Activated B cell treated with CpG ODN at 0.5 μM for 24 hours (primary cell): ENCODE data around the gene KDM4C. TPM values are rescaled to one million over a fixed set of nuclear protein-coding genes. Genes with fewer than 3 reads are reported as not detected.

ENCODE experiments used
- ATAC-seq: fragments of 200-7000 bp; cut with Tn5 transposase; one replicate; pipeline ENCODE4 v1.10.0; 2021; ENCODE audit warnings: low read depth, mild to moderate bottlenecking, moderate library complexity
- CTCF ChIA-PET: fragments of 350-600 bp; sonication (Branson Sonifier 250); formaldehyde crosslinking; loops from one replicate; lab custom pipeline; 2021; ENCODE audit warnings: antibody characterized with exemption; lab: Charles Lee
- POLR2A ChIA-PET: fragments of 350-600 bp; sonication (Branson Sonifier 250); formaldehyde crosslinking; loops from one replicate; lab custom pipeline; 2021; ENCODE audit warnings: antibody characterized with exemption; lab: Charles Lee
- DNase-seq: peaks from one replicate; pipeline ENCODE4 v3.0.0; 2022
- H3K27ac Mint-ChIP-seq: one replicate; pipeline ENCODE4 v1.8.0; 2020; ENCODE audit warnings: mixed read lengths
- H3K27me3 Mint-ChIP-seq: one replicate; pipeline ENCODE4 v1.8.0; 2021; ENCODE audit warnings: mixed read lengths
- H3K36me3 Mint-ChIP-seq: one replicate; pipeline ENCODE4 v1.8.0; 2021; ENCODE audit warnings: low read depth, mixed read lengths
- H3K4me1 Mint-ChIP-seq: one replicate; pipeline ENCODE4 v1.8.0; 2021; ENCODE audit warnings: mixed read lengths
- H3K4me3 Mint-ChIP-seq: one replicate; pipeline ENCODE4 v1.8.0; 2020; ENCODE audit warnings: mild to moderate bottlenecking, mixed read lengths
- H3K9me3 Mint-ChIP-seq: one replicate; pipeline ENCODE4 v1.8.0; 2020; ENCODE audit warnings: mixed read lengths
- CTCF ChIP-seq: fragments of 200-600 bp; IDR thresholded peaks from one replicate; pipeline ENCODE4 v1.8.0; 2022; ENCODE audit warnings: antibody characterized with exemption, mild to moderate bottlenecking
- intact Hi-C: fragments of 100-400 bp; cut with micrococcal nuclease; formaldehyde crosslinking; loops from one replicate; pipeline ENCODE4 v1.15.1; 2024
- total RNA-seq: library from RNA; stranded (reverse); gene quantifications from 2 replicates; pipeline ENCODE4 v1.2.3, GENCODE V29; 2022

Gene KDM4C
- total RNA-seq, 1 donor from 2014 or later: 113 TPM

- Mint-ChIP-seq H3K4me1 (peaks cover 40% of the 10 kb centered on the region), H3K36me3 (peaks cover 68% of the 10 kb centered on the region), H3K27ac (no peak overlapping the region), H3K4me3 (no peak overlapping the region), H3K27me3 (no peaks in the 10 kb centered on the region), H3K9me3 (no peaks in the 10 kb centered on the region)
- ATAC-seq: no peak
- no peak for DNase-seq
- intact Hi-C loops: no loop called here
- CTCF ChIA-PET: no interaction called here
- TF ChIP-seq CTCF: no peak
- POLR2A ChIA-PET: no interaction called here
Observed at GRCh38 chr9:6822696-6823095, 64.9 kb downstream of the KDM4C start.

DNA sequence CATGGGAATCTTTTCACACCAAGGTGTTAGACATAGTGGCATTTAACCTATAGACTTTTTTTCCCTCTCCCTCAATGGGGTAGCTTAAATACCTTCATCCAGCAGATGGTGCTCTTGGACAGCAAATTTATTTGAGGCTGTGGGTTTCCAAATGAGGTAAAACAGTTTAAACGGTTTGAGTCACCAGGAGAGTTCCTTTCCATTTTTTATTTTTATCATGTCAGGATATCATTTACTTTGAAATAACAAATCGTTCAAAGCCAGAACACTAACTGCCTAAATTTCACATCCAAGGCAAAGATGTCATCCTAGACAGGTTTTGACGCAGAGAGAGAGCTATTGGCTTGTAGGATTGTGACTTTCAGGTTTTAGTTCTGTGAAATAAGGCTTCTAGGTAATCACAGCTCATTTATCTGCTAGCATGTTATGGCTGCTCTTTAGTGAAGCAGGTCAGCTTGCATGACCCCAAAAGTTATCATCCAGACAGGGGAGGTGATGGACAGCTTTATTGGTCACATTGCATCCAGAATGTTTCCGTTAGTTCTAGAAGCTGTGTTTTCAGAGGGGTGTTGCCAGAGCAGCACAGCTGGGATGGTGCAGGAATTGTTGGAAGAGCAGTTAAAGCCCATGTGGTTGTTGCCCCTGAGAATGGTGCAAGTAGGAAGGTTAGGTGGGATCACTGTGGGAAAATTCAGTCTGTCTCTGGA lies 69.8 kb downstream of the KDM4C start:
- POLR2A ChIA-PET: interaction anchor here (0.5 to 1.1 kb wide), 5 partner anchors 69 to 292 kb away, joined by 3 to 6 read pairs (median 4); no protein-coding TSS in a partner anchor
- H3K36me3 Mint-ChIP-seq: peaks cover 62% of the 10 kb centered on the region
- ATAC-seq (peak; percentile 42), DNase-seq (no peak)
- CTCF ChIA-PET: interaction anchor here (0.6 to 1.8 kb wide), 27 partner anchors 9 to 746 kb away, joined by 3 to 10 read pairs (median 3); no protein-coding TSS in a partner anchor
- H3K27me3 Mint-ChIP-seq: no peaks in the 10 kb centered on the region
- peaks cover 14% of the 10 kb centered on the region for H3K4me1 Mint-ChIP-seq
- intact Hi-C loops: loop anchor here (1.0 kb wide), 2 partner anchors 225 to 242 kb away; no protein-coding TSS in a partner anchor
- H3K27ac Mint-ChIP-seq: no peak overlapping the region
- H3K9me3 Mint-ChIP-seq: peaks cover 2% of the 10 kb centered on the region
- TF ChIP-seq CTCF: no peak
- H3K4me3 Mint-ChIP-seq: no peak overlapping the region

DNA sequence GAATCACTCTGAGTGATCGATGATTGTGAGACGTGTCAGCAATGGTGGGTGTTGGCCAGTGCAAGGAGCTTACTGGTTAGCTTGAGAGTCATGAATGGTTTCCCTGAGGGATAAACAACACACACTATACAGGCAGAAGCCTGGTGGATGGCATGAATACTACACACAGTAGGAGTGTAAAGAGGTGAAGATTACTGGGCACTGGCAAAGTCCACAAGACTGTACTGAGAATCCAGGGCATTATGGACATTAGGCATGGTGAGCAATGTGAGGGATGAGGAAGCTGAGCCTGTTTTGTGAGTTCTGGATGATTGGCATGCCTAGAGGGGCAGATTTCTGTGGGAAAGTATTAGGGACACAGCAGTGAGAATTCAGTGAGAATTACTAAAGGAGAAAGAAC lies 71.3 kb downstream of the KDM4C start:
- ChIA-PET POLR2A (no interaction called here), CTCF (interaction anchor here (0.7 to 1.0 kb wide), 2 partner anchors 244 to 705 kb away, joined by 3 read pairs; no protein-coding TSS in a partner anchor)
- peak overlapping the region; percentile 3 for H3K27ac Mint-ChIP-seq
- peaks cover 58% of the 10 kb centered on the region for H3K36me3 Mint-ChIP-seq
- intact Hi-C loops: no loop called here
- no peak overlapping the region for H3K4me3 Mint-ChIP-seq
- H3K27me3 Mint-ChIP-seq: no peaks in the 10 kb centered on the region
- ATAC-seq: no peak
- H3K9me3 Mint-ChIP-seq: peaks cover 2% of the 10 kb centered on the region
- peaks cover 9% of the 10 kb centered on the region for H3K4me1 Mint-ChIP-seq
- TF ChIP-seq CTCF: no peak
- DNase-seq: no peak

DNA sequence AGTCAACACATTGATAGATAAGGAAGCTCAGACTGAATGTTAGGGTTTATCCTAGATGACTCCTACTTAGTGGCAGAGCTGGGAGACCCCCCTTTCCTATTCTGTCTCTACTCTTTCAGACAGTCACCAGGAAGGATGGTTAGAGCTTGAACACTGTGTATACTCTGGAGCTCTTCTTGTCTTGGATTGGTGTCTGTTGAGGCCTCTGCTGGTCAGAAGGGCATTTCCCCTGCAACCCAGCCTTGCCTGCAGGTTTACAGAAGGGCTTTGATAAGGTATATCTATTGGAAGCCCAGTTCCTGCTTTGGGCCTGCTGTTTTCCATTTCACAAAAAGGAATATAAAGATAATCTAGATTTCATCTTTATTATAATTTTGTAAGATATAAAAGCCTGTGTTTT lies 71.8 kb downstream of the KDM4C start:
- Mint-ChIP-seq H3K27ac (peak overlapping the region; percentile 3), H3K36me3 (peaks cover 59% of the 10 kb centered on the region), H3K9me3 (peaks cover 2% of the 10 kb centered on the region), H3K27me3 (no peaks in the 10 kb centered on the region), H3K4me3 (no peak overlapping the region), H3K4me1 (peaks cover 9% of the 10 kb centered on the region)
- intact Hi-C loops: no loop called here
- no peak for TF ChIP-seq CTCF
- ATAC-seq: no peak
- ChIA-PET CTCF (interaction anchor here (1.0 kb wide), 1 partner anchor 244 kb away, joined by 3 read pairs; no protein-coding TSS in a partner anchor), POLR2A (no interaction called here)
- DNase-seq: no peak

- ChIA-PET POLR2A (no interaction called here), CTCF (no interaction called here)
- ATAC-seq (no peak), DNase-seq (no peak)
- Mint-ChIP-seq H3K27me3 (no peaks in the 10 kb centered on the region), H3K4me3 (no peak overlapping the region), H3K27ac (no peak overlapping the region), H3K36me3 (peaks cover 69% of the 10 kb centered on the region), H3K9me3 (peaks cover 2% of the 10 kb centered on the region), H3K4me1 (no peaks in the 10 kb centered on the region)
- TF ChIP-seq CTCF: no peak
- intact Hi-C loops: no loop called here
Observed at GRCh38 chr9:6833518-6834192, 75.9 kb downstream of the KDM4C start.
